ENCODE results near the gene USP27X. TPM values are rescaled to one million over a fixed set of nuclear protein-coding genes. Genes with fewer than 3 reads are reported as not detected.

Gene USP27X
- total RNA-seq, 1 donor from 2014 or later: 16.7 TPM

- Mint-ChIP-seq H3K36me3 (peaks cover 8% of the 10 kb centered on the region), H3K4me1 (peaks cover 19% of the 10 kb centered on the region), H3K9me3 (peaks cover 9% of the 10 kb centered on the region), H3K4me3 (no peak overlapping the region), H3K27ac (no peak overlapping the region), H3K27me3 (ENCODE audit: low read depth) (no peaks in the 10 kb centered on the region)
- TF ChIP-seq CTCF (IDR thresholded peaks at IDR 0.05; ENCODE audit: unreplicated experiment): peak; percentile 68
- no peak for DNase-seq (ENCODE audit: low spot score in 2 of 2, unreplicated experiment in 2 of 2)
These were observed 2.5 kb upstream of the USP27X start for GRCh38 chrX:49876750-49877149.

- TF ChIP-seq CTCF (IDR thresholded peaks at IDR 0.05; ENCODE audit: unreplicated experiment): no peak
- Mint-ChIP-seq H3K36me3 (peaks cover 10% of the 10 kb centered on the region), H3K27ac (peak overlapping the region; percentile 51), H3K9me3 (peaks cover 9% of the 10 kb centered on the region), H3K4me3 (no peak overlapping the region), H3K27me3 (ENCODE audit: low read depth) (no peaks in the 10 kb centered on the region), H3K4me1 (peaks cover 22% of the 10 kb centered on the region)
- no peak for DNase-seq (ENCODE audit: low spot score in 2 of 2, unreplicated experiment in 2 of 2)
These were observed 1.7 kb upstream of the USP27X start for GRCh38 chrX:49877397-49878101.

GRCh38 chrX:49878128-49878833 is 1.0 kb upstream of the USP27X start:
- no peak for TF ChIP-seq CTCF (IDR thresholded peaks at IDR 0.05; ENCODE audit: unreplicated experiment)
- peak overlapping the region; percentile 93 for H3K27ac Mint-ChIP-seq
- H3K36me3 Mint-ChIP-seq: peaks cover 10% of the 10 kb centered on the region
- no peak for DNase-seq (ENCODE audit: low spot score in 2 of 2, unreplicated experiment in 2 of 2)
- H3K27me3 Mint-ChIP-seq (ENCODE audit: low read depth): no peaks in the 10 kb centered on the region
- peaks cover 26% of the 10 kb centered on the region for H3K4me1 Mint-ChIP-seq
- peak overlapping the region; percentile 72 for H3K4me3 Mint-ChIP-seq
- H3K9me3 Mint-ChIP-seq: peaks cover 10% of the 10 kb centered on the region

- Mint-ChIP-seq H3K4me1 (peaks cover 32% of the 10 kb centered on the region), H3K9me3 (peaks cover 13% of the 10 kb centered on the region), H3K4me3 (peak overlapping the region; percentile 80), H3K27me3 (ENCODE audit: low read depth) (no peaks in the 10 kb centered on the region), H3K27ac (peak overlapping the region; percentile 84), H3K36me3 (peaks cover 10% of the 10 kb centered on the region)
- DNase-seq (ENCODE audit: low spot score in 2 of 2, unreplicated experiment in 2 of 2): no peak
- TF ChIP-seq CTCF (IDR thresholded peaks at IDR 0.05; ENCODE audit: unreplicated experiment): no peak
These were observed 483 bp downstream of the USP27X start for GRCh38 chrX:49879656-49880277.

- H3K4me1 Mint-ChIP-seq: peaks cover 32% of the 10 kb centered on the region
- H3K27ac Mint-ChIP-seq: peak overlapping the region; percentile 84
- no peak for DNase-seq (ENCODE audit: low spot score in 2 of 2, unreplicated experiment in 2 of 2)
- H3K27me3 Mint-ChIP-seq (ENCODE audit: low read depth): no peaks in the 10 kb centered on the region
- H3K36me3 Mint-ChIP-seq: peaks cover 10% of the 10 kb centered on the region
- peak overlapping the region; percentile 80 for H3K4me3 Mint-ChIP-seq
- TF ChIP-seq CTCF (IDR thresholded peaks at IDR 0.05; ENCODE audit: unreplicated experiment): no peak
- H3K9me3 Mint-ChIP-seq: peaks cover 9% of the 10 kb centered on the region
These were observed 1.4 kb downstream of the USP27X start for GRCh38 chrX:49880668-49881067.
